ENCODE data around the gene CORO2A.
"Not testable (repeated sequence)": the region's sequence is repeated elsewhere in the genome, so short reads cannot be mapped to it uniquely, and the experiment has no call there.

The CORO2A gene

GRCh38 chr9:98078895-98079294 is 113.5 kb downstream of the CORO2A start:
- DNase-seq, result no peak

GRCh38 chr9:98076514-98076890 is 115.9 kb downstream of the CORO2A start:
- DNase-seq, result not testable (repeated sequence)

DNA sequence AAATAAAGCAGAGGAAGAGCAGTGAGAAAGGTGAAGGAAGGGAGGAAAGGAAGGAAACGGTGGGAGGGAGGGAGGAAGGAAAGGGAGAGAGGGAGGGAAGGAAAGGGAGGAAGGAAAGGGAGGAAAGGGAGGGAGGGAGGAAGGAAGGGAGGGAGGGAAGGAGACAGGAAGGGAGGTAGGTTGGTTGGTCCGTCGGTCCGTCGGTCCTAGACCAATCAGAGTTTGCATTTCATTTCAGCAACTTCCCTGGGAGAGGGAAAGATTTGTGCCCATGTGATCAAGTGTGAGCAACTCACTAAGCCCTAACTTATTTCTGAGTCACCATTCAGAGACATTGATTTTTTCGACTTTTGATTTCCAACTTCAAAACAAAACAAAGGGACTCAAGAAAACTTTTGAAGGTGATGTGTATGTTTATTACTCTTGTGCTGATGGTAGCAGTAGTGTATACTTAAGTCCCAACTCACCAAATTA is 117.1 kb downstream of the CORO2A start:
- DNase-seq, result no peak

DNA sequence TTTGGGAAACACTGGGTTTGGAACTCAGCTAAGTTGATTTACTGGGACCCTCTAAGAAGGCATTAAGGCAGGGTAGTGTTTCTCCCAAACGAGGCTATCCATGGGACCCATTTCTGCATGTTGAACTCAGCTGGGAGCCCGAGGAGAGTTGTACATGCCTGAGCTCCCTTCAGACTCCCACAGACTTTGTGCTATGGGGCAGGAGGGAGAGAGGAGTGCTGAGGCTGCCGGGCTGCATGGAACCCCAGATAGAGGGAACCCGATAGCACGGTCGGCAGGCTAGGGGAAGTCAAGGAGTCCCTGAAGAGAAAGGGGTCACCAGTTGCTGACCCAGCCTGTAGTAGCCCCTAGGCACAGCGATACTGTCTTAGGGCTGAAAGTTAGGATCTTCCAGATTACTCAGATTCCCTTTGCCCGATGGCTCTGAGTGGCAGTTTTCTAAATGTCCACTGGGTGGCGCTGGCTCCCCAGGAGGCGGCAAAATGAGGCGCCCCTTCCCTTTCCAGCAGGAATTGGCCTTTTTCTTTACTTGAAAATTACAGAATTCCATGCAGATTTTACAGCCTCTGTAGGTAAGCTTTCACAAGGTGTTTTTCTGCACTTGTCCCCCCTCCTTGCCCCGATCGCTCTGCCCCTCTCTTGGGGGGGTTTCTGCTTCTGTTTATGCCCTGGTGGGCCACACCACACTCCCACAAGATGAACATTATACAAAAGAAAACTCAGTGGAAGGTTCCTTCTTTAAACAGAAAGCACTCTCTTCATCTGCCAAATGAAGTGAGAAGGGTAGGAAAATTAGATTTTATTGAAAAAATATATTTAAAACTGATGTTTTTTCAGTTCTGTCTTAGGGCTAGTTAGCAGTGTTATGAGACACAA is 118.1 kb downstream of the CORO2A start:
- peak; percentile 67 for DNase-seq

DNA sequence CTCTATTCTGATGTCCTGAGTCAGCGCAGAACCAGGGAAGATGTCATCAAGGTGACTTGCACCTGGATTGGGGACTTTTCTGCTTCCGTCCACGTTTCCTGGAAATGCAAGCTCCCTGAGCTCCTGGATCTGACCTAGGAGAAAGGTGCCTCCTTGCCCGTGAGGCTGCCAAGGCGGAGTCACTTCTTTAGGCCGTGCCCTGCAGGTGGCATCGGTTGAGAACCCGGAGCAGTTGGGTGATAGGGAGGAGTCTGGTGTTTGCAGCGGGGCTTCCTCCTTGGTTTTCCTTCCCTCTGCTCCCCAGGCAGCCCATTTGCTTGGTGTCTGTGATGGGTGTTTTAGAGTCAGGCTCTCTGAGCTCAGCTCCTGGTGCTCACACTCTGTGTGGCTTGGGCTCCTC is 120.7 kb downstream of the CORO2A start:
- no peak for DNase-seq
